HG03439 (cell line): ENCODE results near the gene SELE.

Experiments
- ATAC-seq: cut with Tn5 transposase; IDR thresholded peaks from one replicate; pipeline ENCODE4 v1.9.1; 2021; ENCODE audit warnings: mild to moderate bottlenecking, moderate library complexity; ENCODE audit not compliant: unreplicated experiment

SELE gene, protein sequence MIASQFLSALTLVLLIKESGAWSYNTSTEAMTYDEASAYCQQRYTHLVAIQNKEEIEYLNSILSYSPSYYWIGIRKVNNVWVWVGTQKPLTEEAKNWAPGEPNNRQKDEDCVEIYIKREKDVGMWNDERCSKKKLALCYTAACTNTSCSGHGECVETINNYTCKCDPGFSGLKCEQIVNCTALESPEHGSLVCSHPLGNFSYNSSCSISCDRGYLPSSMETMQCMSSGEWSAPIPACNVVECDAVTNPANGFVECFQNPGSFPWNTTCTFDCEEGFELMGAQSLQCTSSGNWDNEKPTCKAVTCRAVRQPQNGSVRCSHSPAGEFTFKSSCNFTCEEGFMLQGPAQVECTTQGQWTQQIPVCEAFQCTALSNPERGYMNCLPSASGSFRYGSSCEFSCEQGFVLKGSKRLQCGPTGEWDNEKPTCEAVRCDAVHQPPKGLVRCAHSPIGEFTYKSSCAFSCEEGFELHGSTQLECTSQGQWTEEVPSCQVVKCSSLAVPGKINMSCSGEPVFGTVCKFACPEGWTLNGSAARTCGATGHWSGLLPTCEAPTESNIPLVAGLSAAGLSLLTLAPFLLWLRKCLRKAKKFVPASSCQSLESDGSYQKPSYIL

DNA sequence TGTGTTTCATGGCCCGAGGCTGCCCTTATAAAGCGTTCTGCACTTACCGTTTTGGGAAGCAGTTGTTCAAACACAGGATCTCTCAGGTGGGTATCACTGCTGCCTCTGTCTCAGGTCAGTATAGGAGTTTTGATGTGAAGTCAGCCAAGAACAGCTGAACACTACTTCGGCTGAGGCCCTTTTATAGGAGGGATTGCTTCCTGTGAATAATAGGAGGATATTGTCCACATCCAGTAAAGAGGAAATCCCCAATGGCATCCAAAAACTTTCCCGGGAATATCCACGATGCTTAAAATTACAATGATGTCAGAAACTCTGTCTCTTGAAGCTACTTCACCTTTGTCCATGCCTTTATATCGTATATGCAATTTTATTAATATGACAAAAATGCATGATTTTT, at the start of gene SELE:
Gene SELE (minus strand): TSS at position 156 of the 400 bp plus-strand sequence. CDS start 467 bp downstream, outside the sequence.
- no peak for ATAC-seq

DNA sequence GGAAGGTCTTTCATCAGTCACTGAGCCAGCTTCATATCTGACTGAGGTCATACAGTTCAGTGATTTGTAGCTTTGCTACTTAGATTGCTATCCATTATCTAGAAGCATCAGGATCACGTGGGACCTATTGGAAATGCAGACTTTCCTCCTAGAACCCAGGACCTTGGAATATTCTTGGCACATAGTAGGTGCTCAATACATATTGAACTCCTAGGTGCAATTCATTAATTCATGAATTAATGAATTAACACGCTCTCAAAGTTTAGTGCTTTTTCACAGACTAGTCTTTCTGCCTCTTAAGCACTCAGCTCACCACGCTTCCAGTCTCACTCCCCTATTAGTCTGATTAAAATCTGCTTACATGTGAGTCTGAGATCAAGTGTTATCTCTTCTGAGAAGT, 48.7 kb upstream of the SELE start:
- no peak for ATAC-seq

DNA sequence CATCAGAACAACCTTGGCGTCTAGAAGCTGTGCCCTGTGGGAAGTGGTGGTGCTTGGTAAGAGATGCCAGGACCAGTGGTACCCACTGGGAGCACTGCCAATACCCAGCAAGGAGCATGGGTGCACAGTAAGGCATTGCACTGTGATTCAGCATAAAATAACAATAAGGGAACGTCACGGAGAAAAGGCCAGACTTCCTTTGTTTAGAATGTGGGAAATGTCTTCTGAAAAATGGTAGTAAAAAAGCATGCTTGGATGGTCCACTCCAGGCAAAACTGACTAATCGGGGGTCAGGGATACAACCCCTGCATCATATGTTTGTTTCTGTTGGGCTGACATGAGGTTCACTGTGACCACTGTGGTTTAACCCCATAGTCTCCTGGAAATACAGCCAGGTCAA, 46.1 kb upstream of the SELE start:
- no peak for ATAC-seq

DNA sequence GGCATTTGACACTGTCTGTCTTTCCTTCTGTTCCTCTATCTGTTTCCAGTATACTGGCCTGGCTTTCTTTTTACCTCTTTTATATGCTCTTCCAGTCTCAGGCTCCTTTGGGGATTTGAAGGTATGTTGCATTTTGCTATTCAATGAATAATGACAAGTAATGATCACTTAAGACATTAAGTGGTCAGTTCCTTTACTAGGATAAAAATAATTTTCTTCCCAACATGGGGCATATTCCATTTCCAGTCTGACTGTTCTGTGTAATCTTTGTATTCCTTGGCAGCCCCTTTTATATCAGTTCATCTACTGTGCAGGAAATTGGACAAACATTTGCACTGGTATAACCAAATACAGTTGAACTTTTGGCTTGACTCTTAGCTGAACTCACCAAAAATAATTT, 45.3 kb upstream of the SELE start:
- no peak for ATAC-seq

DNA sequence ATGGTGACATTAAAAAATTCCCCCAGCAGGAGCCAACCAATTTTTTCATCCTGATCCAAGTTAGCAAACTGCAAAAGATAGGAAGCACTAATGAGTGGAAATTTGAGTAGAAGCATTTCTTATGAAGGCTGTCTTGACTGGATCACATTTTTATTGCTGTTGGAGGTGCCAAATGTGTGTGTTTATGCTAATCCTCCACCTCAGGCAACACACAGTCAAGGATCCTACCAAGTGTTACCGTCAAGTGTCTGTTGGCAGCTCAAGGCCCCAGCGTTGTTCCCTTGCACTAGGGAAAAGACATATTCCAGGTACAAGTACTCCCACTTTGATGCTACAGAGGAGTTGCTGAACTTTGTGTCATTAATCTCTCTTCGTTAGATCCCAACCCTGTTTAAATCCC, 42.6 kb upstream of the SELE start:
- ATAC-seq: no peak

DNA sequence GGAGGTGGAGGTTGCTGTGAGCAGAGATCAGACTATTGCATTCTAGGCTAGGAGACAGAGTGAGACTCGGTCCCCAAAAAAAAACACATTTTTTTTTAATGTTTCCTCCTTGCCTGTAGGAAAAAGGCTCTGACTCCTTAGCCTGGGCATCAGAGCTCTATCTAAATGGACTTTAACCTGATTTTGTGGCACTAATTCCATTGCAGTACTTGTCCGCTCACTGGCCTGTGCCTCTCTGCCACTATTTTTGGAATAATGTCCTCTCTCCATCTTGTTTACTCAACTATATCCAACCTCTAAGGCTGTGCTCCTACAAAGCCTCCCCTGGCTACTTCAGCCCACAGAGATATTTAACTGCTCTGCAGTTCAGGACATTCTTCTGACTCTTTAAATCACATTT, 34.3 kb upstream of the SELE start:
- ATAC-seq: no peak

DNA sequence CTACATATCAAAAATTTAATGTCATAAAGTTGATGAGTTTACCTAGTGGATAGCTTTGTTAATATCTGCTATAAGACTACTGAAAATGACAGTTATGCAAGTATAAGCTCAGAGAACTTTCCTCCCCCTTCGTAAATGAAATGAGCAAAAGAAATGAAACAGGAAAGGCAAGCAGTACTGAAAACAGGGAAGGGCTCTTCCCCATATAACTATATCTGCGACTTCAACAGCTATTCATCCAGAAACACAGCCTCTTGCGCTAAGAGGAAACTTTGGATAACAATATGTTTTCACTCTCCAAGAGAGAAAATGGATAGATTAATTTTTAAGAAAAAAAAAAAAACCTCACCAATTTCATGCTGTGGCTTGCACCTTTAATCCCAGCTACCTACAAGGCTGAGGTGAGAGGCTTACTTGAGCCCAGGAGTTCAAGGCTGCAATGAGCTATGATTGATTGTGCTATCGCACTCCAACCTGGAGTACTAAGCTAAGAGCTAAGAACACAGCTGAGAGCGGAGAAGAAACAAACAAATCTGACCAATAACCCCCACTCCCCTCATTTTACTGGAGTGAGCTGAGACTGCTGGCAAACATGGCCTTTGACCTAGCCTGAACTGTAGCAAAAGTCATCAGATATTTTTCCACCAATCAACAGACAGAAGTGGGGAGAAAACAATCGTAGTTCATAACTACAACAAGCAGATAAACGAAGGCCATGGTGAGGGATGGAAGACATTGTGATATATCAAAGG, 31.9 kb upstream of the SELE start:
- no peak for ATAC-seq

DNA sequence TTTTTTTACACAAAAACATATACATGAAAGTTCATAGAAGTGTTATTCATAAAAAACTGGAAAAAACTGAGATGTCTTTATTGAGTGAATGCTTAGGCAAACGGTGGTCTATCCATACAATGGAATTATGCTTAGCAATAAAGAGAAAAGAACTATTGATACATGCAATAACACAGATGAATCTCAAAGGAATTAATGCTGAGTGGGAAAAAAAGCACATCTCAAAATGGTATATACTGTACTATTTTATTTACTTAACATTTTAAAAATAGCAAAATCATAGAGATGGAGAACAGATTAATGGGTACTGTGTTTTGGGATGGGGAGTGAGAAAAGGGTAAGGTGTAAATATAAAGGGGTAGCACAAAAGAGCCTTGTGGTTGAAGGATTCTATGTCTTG, 31.0 kb upstream of the SELE start:
- ATAC-seq: no peak

DNA sequence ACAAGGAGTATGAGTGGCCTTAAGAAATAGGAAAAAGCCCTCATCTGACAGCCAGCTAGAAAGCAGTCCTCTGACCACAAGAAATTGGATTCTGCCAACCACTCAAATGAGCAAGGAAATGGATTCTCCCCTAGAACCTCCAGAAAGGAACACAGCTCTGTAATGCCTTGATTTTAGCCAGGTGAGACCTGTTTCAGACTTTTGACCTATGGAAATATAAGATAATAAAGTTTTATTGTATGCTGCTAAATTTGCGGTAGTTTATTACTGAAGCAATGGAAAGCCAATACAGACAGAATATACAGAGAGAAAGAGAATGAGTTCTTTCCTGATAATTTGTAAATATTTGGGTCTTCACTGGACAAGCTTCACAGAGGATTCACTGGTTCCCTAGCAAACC, 28.8 kb upstream of the SELE start:
- ATAC-seq: no peak

DNA sequence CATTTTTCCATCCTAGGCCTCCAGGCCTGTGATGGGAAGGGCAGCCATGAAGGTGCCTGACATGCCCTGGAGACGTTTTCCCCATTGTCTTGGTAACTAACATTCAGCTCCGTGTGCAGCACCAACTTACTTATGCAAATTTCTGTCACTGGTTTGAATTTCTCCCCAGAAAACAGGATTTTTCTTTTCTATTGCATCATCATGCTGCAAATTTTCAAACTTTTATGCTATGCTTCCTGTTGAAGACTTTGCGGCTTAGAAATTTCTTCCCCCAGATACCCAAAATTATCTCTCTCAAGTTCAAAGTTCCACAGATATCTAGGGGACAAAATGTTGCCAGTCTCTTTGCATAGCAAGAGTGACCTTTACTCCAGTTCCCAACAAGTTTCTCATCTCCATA, 25.2 kb upstream of the SELE start:
- no peak for ATAC-seq

DNA sequence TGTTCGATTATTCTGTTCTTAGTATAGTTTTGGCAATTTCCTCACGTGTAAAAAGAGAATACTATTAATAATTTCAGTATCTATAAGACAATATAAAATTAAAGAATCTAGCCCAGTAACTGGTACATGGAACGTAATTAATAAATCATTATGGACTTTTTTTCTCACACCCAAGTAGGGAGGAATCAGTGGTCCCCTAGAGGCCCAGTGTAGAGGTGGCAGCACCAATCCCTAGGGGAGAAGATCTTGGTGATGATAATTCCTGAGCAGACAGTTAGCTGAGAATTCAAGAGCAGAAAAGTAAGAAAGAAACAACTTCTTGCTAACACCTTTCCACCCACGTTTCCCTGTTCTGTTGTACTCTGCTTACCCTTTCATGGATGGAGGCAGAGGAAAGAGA, 19.7 kb upstream of the SELE start:
- ATAC-seq: no peak

DNA sequence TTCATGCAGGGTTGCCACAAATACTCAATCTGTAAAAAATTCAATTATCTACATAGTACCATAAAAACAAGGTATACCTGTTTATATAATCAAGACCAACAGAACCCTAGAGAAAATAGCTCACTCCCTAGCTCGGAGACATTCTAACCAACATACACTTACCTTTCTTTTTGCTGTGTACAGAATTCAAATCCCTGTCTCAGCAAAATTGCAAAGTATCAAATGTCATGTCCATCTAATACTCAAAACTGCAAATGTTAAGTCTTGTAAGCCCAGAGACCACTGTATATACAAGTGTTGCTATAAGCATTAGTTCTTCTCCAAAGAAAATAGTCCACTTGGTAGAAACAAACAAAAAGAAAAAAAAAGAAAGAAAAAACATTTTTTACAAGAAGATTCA, 16.2 kb upstream of the SELE start:
- no peak for ATAC-seq

DNA sequence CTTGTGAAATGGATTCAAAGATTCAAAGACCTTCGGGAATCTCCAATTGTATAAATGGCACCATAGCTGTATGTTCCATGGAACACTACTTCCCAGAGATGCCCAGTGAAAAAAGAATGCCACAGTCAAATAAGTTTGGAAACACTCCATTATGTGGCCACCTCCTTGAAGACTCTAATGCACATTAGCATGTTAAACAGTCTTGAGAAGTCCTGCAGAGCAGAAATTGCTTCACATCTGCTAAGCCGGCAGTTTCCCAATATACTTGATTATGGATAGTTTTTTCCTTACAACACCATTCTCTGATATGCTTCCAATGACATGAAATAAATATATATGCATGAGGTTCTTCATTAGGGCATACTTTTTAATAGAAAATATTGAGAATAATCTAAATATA, 12.7 kb upstream of the SELE start:
- ATAC-seq: no peak

DNA sequence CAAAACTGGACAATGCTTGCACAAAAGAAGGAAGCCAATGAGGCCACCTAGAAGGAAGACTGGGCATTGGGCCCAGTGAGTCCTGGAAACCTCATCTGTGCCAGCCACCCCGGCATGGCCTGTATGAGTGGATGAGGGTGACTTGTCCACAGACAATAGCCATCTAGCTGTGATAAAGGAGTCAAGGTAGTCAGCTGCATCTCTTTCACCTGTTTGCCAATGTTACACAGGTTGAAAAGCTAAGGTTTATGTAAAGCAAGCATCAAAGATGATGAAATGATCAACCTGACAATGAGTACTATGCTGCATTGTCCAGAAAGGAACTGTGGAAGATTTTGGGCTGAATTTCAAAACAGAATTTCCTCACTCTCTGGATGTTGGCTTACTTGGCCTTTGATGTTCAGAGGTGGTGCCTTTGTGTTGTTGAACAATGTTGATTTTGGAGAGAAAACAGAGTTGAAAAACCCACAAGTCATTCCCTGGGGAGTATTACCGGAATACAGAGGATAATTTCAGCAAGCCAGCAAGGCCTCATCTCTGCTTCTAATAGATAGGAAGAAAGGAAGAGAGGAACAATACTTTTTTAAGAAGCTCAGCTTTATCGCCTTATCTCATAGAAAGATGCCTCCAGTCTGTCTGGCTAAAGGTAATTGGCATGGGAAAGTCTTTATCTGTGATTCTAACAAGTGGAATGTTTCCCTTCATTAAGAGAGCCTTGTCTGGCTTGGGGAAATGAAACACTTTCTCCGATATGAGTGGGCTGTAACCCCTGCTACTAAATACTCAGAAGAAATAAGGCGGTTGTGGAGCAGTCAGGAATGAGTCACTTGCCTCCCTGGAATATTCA, 11.4 kb upstream of the SELE start:
- no peak for ATAC-seq

DNA sequence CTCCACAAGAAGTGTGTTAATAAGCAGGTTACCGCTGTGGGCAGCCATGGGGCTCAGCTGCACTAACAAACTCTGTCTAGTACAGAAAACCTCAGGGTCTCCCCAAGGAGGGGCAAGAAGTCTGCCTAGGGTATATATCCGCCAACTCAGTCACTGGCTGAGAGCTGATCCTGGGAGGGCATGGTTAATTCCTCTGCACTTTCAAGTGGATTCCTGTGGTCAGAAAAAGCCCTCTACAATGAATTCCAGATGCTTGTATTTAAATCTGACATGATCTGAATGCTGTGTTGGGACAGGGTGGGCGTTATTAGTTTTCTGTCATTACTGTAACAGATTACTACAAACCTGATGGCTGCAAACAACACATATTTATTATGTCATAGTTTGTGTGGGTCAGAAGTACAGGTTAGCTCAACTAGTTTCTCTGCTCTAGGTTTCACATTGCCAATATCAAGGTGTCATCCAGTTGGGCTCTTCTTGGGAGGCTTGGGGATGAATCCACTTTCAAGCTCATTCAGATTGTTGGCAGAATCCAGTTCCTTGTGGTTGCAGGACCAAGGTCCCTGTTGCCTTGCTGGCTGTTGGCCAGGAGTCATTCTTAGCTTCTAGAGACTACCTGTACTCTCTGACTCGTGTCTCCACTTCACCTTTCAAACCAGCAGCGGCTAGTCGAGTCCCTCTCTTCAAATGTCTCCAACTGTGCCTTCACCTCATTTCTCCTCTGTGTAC, 8.0 kb upstream of the SELE start:
- ATAC-seq: no peak

DNA sequence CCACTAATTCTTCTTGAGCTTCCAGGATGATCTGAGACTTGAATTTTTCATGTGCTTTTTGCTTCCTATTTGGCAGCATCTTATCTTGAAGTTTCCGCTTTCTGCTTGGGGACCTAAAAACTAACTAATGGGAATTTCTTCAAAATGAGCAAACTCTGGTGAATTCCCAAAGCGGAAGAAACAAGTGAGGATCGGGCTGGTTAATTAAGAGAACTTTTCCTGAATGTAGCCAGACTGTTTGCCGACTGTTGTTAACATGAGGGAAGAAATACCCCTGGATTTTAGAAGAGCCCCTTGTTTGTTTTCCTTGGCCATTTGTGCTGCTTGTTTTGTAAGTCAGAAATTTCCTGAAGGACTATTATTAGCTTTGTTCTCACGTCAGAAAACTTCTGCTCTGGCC, 6.1 kb upstream of the SELE start:
- ATAC-seq: no peak

DNA sequence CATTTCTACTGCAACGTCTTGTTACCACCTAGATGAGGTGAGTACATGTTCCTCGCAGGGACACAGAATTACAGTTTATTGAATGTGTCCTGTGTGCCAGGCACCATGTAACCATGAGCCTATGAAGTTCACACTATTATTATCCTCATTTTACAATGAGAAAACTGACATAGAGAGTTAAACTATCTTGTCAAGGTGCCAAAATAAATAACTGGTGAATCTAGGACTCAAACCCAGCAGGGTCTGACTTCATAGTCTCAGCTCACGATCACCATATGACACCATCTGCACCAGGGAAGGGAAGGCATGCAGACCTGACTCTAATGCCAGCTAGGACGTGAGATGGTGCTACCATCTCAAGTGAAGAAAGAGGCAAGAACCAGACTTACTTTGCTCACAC, 2.4 kb downstream of the SELE start:
- no peak for ATAC-seq

DNA sequence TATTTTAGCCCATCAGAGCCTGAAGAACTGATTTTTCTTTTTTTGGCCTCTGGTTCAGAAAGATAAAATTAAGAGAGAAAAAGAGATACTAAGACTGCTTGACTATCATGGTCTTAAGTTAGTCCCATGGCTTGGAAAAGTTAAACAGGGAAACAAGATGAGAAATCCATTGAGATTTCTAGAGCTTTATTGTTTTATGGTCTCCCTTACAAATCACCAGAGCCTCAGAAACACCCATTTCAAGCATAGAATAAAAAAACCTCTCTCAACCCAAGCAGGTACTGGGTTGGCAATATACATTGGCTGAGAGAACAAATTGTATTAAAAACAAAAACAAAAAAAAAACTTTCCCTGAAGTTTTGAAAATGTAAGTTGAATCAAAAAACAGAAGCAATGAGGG, 3.9 kb downstream of the SELE start:
- no peak for ATAC-seq

DNA sequence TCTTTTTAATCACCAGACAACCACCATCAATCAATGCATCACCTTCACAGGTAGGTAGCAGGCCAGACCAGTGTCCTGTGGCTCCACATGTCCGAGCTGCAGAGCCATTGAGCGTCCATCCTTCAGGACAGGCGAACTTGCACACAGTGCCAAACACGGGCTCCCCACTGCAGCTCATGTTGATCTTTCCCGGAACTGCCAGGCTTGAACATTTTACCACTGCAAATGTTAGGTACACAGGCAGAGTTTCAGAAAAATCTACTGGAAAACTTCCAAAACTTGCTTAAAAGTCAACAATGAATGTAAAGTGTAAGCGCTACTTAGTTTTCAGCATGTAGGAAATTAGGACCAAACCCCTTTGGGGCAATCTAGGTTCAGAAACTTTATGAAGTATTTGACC, 6.6 kb downstream of the SELE start:
- no peak for ATAC-seq

DNA sequence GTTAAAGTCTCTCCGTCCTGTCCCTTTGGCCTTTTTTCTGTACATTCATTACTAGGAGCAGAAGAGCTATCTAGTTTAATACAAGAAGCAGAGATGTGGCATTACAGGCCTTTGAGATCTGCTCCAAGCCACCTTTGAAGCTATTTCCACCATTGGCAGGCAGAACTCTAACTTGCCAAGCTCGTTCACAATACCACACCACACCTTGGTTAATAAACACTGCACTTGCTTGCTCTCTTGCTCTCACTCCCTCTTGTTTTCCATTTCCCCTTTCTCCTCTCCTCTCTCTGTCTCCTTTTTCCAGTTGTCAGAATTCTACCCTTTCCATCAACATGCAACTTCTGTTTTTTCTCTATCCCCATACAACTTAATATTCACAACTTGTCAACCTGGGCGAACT, 7.0 kb downstream of the SELE start:
- no peak for ATAC-seq

DNA sequence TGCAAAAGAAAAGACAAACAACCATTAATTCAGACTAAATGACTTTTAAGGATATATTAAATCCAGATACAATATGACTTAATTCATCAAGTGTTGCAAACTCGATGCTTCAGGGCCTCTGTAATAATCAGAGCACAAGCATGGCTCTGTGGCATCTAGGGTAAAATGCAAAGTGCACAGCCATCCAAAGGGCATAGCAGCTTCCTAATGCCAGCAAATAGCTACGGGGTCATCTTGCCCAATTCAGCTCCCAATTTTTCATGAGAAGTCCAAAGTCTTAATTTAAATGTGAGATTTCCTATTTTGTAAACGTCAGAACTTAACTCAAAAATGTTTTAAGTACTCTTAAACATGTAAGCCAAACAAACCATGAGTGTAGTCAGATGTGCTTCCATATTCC, 7.9 kb downstream of the SELE start:
- ATAC-seq: no peak
